ENCODE measurements around the gene MYH14.

MYH14 gene

DNA sequence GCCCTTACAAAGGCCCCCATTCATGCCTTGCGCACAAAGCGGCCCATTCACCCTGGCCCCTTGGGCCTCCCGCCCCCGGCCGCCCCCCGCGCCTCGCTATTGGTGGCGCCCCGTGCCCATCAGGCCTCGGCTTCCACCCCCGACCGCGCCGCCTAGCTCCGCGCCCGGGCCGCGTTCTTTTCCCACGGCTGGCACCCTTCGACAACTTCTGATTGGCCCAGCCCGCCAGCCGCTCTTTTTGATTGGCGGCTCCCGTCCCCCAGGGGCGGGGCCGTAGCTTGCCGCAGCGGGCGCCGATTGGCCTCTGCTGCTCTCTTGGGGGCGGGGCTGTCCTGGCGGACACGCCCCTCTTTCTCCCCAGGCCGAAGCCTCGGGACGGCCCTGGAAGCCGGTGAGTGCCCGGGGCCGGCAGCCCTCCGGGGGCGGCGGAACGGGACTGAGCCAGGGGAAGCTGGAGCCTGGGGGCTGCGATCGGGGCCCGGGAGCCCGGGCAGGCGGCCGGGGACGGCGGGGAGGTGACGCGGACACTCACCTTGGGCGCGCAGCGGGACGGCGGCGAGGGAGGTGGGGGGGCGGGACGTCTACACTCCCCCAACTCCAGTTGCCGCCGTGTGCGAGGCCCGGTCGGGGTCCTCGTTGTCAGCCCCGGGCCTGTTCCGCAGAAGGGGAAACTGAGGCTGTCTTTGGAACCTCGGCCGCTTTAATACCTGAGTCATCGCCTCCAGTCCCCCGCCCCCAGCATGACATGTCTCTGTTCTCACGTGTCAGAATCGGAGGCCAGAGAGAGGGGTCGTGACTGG lies at the start of gene MYH14:
Gene MYH14, plus strand, starts transcription at position 342 of the 800 bp plus-strand sequence. CDS start 6,744 bp downstream, outside the sequence.
- no peak for DNase-seq

DNA sequence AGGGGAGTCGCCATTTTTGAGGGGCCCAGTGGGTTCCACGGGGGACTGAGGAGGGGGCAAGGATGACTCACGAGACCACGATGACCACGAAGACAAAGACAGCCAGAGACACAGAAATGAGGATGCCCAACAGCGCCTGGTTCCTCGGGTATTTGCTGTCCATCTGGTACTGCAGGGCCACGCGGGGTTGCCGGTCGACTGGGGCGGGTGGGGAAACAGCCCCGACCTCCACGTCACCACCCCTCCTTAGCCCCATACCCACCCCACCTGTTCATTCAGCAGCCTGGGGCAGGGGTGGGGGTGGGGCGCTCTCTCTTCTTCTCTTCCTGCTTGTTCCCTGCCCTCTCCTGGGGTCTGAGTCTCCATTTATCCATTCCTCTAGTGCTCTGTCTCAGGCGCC lies 48.9 kb upstream of the MYH14 start:
- DNase-seq: no peak

DNA sequence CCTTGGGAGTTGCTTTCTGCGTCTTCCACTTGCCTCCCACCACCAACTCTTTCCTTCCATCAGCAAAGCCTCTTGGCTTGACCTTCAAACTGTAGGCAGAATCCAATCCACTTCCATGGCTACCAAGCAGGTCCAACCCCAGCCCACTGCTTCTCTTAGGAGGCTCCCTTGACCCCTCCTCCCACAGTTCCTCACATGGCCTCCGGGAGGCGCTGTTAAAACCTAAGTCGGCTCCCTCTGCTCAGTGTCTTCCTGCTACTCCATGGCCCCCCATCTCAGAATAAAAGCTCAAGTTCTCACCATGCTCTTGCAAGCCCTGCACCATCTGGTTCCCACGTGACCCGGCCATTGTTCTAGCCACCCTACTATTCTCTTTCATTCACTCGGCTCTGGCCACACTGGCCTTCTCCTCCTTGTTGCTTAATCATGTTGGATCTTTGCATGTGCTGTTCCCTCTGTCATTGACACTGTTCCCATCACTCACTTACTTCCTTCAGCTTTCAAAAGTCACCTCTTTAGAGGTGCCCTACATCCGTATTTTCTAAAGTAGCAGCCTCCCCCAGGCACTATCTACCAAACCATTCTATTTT lies 47.8 kb upstream of the MYH14 start:
- DNase-seq: no peak

DNA sequence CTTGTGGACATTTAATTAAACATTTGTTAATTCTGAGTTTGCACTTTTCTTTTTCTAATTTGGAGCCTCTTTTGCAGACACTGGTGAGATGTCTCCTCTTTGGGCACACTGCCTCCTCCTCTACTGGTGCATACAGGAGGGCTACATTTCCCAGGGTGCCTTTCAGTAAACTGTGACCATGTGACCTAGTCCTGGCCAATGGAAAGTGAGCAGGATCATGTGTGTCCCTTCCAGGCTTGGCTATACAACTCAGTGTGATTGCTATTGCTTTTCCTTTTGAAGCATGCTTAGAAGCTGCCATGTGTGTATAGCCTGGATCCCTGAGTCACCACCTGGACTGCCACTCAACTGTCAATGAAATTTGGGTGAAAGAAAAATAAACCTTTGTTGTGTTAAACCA lies 44.8 kb upstream of the MYH14 start:
- DNase-seq: no peak

GRCh38 chr19:50159078-50159477 lies 44.3 kb upstream of the MYH14 start:
- no peak for DNase-seq

DNA sequence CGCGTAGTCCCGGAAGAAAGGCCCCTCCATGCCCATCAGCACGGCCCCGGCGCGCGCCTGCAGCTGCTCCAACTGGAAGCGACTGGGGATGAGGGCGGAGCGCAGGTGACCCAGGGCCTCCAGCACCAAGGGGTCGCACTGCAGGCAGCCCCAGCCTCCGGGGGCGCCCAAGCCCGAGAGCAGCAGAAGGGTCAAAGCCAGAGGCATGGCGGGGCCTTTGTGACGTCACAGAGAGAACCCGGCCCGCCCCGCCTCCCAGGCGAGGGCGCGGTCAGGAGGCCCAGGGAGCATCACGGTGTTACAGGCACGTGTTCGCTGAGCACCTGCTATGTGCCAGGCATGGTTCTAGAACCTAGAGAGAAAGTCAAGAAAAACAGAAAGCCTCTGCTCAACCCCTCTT lies 40.4 kb upstream of the MYH14 start, which contains the start of gene IZUMO2:
Gene IZUMO2, minus strand, starts transcription at position 294 of the 400 bp plus-strand sequence. Its CDS starts 87 bp downstream, at position 207.
- no peak for DNase-seq

DNA sequence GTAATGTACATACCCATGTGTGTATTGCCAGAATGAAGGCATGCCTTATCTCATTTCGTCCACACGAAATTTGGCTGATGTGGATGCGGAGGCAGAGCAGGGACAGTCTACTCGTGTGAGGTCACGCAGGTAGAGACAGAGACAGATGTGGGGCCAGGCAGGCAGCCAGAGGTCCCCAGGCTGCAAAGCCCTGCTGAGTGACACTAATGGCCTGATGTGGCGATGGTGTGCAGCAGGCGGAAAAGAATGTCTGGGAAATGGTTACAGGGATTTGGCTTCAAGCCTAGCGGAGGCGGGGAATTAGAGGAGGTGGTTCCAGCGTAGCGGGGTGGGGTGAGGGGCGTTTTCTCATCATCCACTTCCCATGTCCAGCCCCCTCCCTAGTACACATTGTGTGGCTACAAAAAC lies 36.1 kb upstream of the MYH14 start:
- DNase-seq: no peak

DNA sequence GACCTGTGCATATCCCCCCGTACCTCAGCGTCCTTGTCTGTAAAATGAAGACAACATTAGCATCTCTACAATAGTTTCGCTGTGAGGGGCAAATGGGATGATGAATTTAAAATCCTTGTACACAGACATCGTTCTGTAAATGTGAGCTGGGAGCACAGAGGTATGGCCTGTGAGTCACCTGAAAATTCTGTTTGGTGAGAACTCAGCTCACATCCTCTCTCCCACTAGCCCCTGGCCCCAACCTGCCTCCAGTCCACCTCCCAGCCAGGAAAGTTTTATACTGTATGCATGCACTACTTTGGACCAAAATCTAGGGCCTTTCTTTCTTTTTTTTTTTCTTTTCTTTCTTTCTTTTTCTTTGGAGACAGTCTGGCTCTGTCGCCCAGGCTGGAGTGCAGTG lies 31.7 kb upstream of the MYH14 start:
- no peak for DNase-seq

GRCh38 chr19:50172726-50173125 lies 30.7 kb upstream of the MYH14 start:
- no peak for DNase-seq

DNA sequence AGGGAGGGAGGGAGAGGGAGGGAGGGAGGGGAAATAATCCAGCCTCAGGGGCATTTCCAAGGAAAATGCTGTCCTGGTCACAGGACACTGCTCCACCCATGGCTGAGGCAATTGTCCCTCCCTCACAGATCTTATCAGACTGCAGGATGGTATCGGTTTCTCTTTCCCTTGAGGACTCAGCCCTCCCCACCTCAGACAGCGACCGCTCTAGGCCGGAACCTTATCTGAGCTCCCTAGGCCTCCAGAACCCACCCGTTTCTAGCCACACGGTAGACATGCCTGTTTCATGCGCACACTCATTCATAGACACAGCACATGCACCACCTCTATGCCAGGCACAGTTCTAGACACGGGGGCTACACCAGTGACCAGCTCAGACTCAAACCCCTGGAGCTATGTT lies 30.3 kb upstream of the MYH14 start:
- DNase-seq: no peak

GRCh38 chr19:50174100-50174793 lies 29.2 kb upstream of the MYH14 start:
- no peak for DNase-seq

- no peak for DNase-seq
Measured at GRCh38 chr19:50175924-50176323, 27.5 kb upstream of the MYH14 start.

GRCh38 chr19:50176775-50177174 lies 26.6 kb upstream of the MYH14 start:
- no peak for DNase-seq

DNA sequence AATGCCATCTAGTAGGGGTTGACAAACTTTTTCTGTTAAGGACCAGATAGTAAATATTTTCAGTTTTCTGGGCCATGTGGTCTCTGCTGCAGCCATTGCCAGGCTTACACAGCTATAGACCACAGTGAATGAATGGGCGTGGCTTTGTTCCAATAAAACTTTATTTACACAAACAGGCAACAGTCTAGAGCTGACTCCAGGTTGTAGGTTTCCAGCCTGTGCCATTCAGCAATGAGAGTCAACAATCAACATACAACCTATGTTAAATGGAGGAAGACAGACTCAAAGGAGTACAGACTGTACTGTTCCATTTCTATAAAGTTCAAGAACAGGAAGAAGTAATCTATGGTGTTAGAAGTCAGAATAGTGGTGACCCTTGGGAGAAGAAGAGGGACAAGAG lies 25.1 kb upstream of the MYH14 start:
- DNase-seq: no peak

- DNase-seq: no peak
Measured at GRCh38 chr19:50178859-50179537, 24.4 kb upstream of the MYH14 start.

DNA sequence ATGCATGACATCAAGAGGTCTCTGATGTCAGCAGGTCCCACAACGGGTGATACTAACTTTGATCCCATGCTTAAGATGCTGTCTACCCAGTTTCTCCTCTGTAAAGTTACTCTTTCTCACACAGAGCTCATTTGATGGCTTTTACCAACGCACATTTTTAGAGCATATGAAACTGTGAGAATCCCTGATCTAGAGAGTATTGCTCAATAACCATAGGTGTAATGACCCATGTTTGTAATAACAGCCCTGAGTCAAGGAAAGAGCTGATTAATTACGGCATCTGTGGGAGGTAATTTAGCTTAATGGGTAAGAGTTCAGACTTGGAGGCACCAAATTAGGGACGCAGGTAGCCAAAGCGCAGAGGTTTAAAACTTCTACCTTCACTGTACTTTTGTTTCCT lies 22.3 kb upstream of the MYH14 start:
- DNase-seq: no peak

GRCh38 chr19:50184196-50184595 lies 19.2 kb upstream of the MYH14 start:
- DNase-seq: no peak

DNA sequence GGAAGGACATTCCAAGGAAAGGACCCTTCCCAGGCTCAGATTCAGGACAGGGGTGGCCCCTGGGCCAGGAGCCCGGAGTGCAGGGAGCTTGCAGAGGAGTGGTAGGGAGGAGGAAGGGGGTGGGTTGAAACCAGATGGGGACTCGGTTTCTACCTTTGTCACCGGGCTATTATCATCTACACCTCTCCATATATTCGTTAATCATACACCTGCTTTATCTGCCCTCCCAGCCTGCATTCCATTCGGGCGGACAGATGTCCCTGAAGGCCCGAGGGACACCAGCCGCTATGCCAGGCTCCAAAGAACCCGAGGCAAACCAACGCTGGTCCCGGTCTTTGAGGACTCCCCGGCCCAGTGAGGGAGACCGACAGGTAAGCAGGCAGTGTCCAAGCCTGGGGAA lies 15.5 kb upstream of the MYH14 start:
- no peak for DNase-seq

- no peak for DNase-seq
Measured at GRCh38 chr19:50189331-50189730, 14.1 kb upstream of the MYH14 start.

DNA sequence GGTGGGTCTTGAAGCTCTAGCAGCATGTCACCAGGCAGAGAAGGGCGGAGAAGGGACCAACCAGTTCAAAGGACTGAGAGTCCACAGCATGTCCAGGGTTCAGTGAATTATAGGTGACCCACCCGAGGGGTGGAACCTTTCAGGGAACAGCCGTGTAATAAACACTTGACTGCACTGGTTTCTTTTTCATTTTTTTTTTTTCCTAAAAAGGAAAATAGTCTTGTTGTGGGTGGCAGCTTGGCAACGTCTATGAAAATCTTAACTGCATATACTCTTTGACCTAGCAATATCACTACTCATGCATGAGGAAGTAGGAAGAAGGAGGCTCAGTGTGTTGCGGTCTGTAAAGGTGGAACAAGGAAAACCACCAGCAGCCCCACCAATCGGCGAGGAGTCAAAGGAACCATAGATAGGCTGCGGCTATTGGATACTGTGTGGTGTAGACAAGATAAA lies 13.0 kb upstream of the MYH14 start:
- no peak for DNase-seq

DNA sequence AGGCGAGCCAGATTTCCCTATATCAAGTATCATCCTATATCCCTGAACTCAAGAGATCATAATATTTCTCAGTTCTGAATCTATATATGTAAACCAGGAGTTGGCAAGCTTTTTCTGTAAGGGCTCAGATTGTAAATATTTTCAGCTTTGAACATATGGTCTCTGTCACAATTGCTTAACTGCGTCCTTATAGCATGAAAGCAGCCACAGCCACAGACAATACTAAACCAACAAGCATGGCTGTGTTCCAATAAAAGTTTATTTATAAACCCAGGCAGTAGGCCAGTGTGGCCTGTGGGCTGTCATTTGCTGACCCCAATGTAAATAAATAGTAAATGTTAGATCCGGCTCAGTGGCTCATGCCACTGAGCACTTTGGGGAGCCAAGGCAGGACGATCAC lies 12.2 kb upstream of the MYH14 start:
- DNase-seq: no peak

DNA sequence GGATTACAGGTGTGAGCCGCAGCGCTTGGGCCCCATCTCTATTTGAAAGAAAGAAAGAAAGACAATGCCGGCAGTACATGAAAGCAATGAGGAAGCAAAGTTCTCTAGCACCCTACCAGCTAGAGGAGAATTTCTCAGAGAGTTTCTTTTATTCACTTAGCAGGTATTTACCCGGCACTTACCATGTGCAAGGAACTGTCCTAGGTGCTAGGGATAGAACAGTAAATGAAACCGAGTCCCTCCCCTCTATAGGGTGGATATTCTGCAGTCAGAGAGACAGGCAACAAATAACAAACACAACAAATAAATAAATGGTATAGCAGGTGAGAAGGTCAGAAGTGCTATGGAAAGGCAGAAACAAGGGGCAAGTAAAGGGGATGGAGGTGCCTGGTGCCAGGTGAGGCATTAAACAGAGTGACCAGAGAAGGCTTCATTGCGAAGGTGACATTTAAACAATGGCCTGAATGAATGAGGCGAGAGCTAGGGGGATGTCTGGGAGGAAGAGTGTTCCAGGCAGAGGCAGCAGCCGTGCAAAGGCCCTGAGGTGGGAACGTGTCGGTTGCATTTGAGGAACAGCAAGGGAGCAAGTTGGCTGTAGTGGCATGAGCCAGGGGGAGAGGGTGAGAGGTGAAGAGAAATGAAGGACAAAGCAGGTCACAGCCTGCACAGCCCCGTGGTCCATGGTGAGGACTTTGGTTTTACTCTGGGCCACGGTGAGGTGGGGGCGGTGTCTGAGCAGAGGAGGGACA lies 10.8 kb upstream of the MYH14 start:
- no peak for DNase-seq

GRCh38 chr19:50195224-50195623 lies 8.2 kb upstream of the MYH14 start:
- no peak for DNase-seq
